BE2C (cell line): ENCODE measurements around the gene ADAT3.
A peak's percentile ranks its signal among the peaks of the same experiment; 100 is the strongest.

Source experiments
- DNase-seq: peaks from one replicate; pipeline ENCODE4 v3.0.0-alpha.2; 2020
- H3K27me3 ChIP-seq: fragments of 250-450 bp; sonication (Bioruptor Pico); 2 replicates; pipeline ENCODE4 v1.5.1; 2020; ENCODE audit warnings: mild to moderate bottlenecking
- H3K36me3 ChIP-seq: fragments of 250-450 bp; sonication (Bioruptor Pico); 2 replicates; pipeline ENCODE4 v1.5.1; 2020; ENCODE audit warnings: mild to moderate bottlenecking
- H3K4me1 ChIP-seq: fragments of 250-450 bp; sonication (Bioruptor Pico); 2 replicates; pipeline ENCODE4 v1.5.1; 2020
- H3K4me3 ChIP-seq: 2 replicates; pipeline ENCODE4 v1.5.1; 2011; ENCODE audit warnings: low read depth, low read length
- H3K9me3 ChIP-seq: fragments of 250-450 bp; sonication (Bioruptor Pico); 2 replicates; pipeline ENCODE4 v1.5.1; 2020
- TF ChIP-seq, protein P1 (sequence below): IDR thresholded peaks from 2 replicates; pipeline ENCODE4 v1.5.1; 2012; ENCODE audit warnings: mild to moderate bottlenecking, low read depth, low read length

Gene ADAT3

GRCh38 chr19:1862068-1862423, 43.2 kb upstream of the ADAT3 start:
- Histone ChIP-seq H3K36me3 (peaks cover 4% of the 10 kb centered on the region), H3K4me3 (peak overlapping the region; percentile 83), H3K4me1 (peaks cover 22% of the 10 kb centered on the region), H3K27me3 (no peaks in the 10 kb centered on the region), H3K9me3 (no peaks in the 10 kb centered on the region; the same call in 1 of the 2 replicates)
- DNase-seq, result no peak
- TF ChIP-seq, protein P1, sequence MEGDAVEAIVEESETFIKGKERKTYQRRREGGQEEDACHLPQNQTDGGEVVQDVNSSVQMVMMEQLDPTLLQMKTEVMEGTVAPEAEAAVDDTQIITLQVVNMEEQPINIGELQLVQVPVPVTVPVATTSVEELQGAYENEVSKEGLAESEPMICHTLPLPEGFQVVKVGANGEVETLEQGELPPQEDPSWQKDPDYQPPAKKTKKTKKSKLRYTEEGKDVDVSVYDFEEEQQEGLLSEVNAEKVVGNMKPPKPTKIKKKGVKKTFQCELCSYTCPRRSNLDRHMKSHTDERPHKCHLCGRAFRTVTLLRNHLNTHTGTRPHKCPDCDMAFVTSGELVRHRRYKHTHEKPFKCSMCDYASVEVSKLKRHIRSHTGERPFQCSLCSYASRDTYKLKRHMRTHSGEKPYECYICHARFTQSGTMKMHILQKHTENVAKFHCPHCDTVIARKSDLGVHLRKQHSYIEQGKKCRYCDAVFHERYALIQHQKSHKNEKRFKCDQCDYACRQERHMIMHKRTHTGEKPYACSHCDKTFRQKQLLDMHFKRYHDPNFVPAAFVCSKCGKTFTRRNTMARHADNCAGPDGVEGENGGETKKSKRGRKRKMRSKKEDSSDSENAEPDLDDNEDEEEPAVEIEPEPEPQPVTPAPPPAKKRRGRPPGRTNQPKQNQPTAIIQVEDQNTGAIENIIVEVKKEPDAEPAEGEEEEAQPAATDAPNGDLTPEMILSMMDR, result no peak

GRCh38 chr19:1862424-1863327, 42.5 kb upstream of the ADAT3 start:
- peaks cover 4% of the 10 kb centered on the region for H3K36me3 ChIP-seq
- peak overlapping the region; percentile 83 for H3K4me3 ChIP-seq
- H3K9me3 ChIP-seq, result no peaks in the 10 kb centered on the region; the same call in 1 of the 2 replicates
- H3K27me3 ChIP-seq, result no peaks in the 10 kb centered on the region
- TF ChIP-seq, protein P1, result no peak
- H3K4me1 ChIP-seq, result peaks cover 22% of the 10 kb centered on the region
- peak; percentile 69 for DNase-seq

GRCh38 chr19:1863328-1863637, 41.9 kb upstream of the ADAT3 start, which contains the start of gene KLF16:
Gene KLF16, minus strand, starts transcription at chr19:1863579. Its CDS starts 82 bp downstream, at chr19:1863497.
- no peak for DNase-seq
- TF ChIP-seq, protein P1, result no peak
- H3K36me3 ChIP-seq, result peaks cover 4% of the 10 kb centered on the region
- H3K9me3 ChIP-seq, result no peaks in the 10 kb centered on the region; the same call in 1 of the 2 replicates
- H3K4me3 ChIP-seq, result peak within 1 kb of the TSS; percentile 83
- no peaks in the 10 kb centered on the region for H3K27me3 ChIP-seq
- H3K4me1 ChIP-seq, result peaks cover 19% of the 10 kb centered on the region

DNA sequence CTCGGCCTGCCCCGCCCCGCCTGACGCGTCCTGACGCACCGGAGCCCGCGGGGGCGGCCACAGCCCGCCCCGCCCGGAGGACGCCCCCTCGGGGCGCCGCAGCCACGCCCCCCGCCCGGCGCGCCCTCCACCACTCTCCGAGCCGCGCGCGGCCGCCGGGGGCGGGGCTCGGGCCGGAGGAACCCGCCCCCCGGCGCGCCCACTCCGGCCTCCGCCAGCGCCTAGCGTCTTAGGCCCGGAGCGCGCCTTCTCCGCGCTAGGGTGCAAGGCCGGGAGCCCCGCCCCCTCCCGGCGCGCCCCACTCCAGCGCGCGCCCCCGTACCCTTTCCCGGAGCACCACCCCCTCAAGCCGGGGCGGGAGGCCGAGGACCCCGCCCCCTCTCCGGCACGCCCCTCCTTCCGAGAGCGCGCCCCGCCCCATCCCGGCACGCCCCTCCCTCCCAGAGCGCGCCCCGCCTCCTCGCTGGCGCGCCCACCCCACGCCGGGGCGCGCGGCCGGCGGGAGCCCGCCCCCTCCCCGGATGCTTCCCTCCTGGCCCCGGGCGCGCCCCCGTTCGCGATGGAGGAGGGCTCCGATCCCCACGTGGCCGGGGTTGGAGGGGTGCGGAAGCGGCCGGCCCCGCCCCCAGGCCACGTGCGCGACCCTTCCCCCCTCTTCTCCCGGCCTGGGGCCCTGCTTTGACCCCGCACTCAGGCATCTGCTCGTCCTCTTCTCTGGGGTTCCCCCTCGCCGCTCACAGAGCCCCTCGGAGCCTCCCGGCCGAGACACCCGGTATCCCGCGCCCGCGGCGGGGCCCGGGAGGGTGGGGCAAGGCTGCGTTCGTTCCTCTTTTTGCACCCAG, 41.3 kb upstream of the ADAT3 start:
- Histone ChIP-seq H3K9me3 (no peaks in the 10 kb centered on the region; the same call in 1 of the 2 replicates), H3K27me3 (no peaks in the 10 kb centered on the region), H3K4me1 (peaks cover 19% of the 10 kb centered on the region), H3K4me3 (peak overlapping the region; percentile 74), H3K36me3 (peaks cover 4% of the 10 kb centered on the region)
- peak; percentile 97 for DNase-seq
- TF ChIP-seq, protein P1, result no peak

GRCh38 chr19:1864480-1865171, 40.6 kb upstream of the ADAT3 start:
- Histone ChIP-seq H3K36me3 (peaks cover 6% of the 10 kb centered on the region), H3K4me3 (peak overlapping the region; percentile 74), H3K27me3 (no peaks in the 10 kb centered on the region), H3K9me3 (no peaks in the 10 kb centered on the region; the same call in 1 of the 2 replicates), H3K4me1 (peaks cover 12% of the 10 kb centered on the region)
- TF ChIP-seq, protein P1, result peak; percentile 58
- DNase-seq, result peak; percentile 80
